H9 (cell line): ENCODE measurements around the gene CACNA1H. TPM values are rescaled to one million over a fixed set of nuclear protein-coding genes. Genes with fewer than 3 reads are reported as not detected.

Experiments
- DNase-seq: peaks from one replicate; pipeline ENCODE4 v3.0.0-alpha.2; 2017
- H2AFZ ChIP-seq: one replicate; pipeline ENCODE4 v1.6.1; 2013; ENCODE audit warnings: mild to moderate bottlenecking, low read length, control low read depth, moderate library complexity
- H2AK5ac ChIP-seq: 2 replicates; pipeline ENCODE4 v1.6.1; 2013; ENCODE audit warnings: low read length, control low read depth, mixed read lengths; ENCODE audit not compliant: insufficient read length
- H2BK120ac ChIP-seq: one replicate; pipeline ENCODE4 v1.6.1; 2013; ENCODE audit warnings: low read depth, mild to moderate bottlenecking, low read length, control low read depth, inconsistent platforms; ENCODE audit not compliant: poor library complexity, severe bottlenecking
- H2BK12ac ChIP-seq: 2 replicates; pipeline ENCODE4 v1.6.1; 2013; ENCODE audit warnings: low read length, control low read depth, mixed read lengths, low read depth; ENCODE audit not compliant: insufficient read length
- H2BK15ac ChIP-seq: 2 replicates; pipeline ENCODE4 v1.6.1; 2013; ENCODE audit warnings: low read depth, low read length, control low read depth
- H2BK20ac ChIP-seq: one replicate; pipeline ENCODE4 v1.6.1; 2013; ENCODE audit warnings: low read depth, mild to moderate bottlenecking, low read length, control low read depth, inconsistent platforms; ENCODE audit not compliant: poor library complexity, severe bottlenecking
- H2BK5ac ChIP-seq: 2 replicates; pipeline ENCODE4 v1.6.1; 2013; ENCODE audit warnings: low read length, control low read depth, mixed read lengths; ENCODE audit not compliant: insufficient read length
- H3K14ac ChIP-seq: 2 replicates; pipeline ENCODE4 v1.6.1; 2013; ENCODE audit warnings: low read length, control low read depth; ENCODE audit not compliant: insufficient read depth
- H3K18ac ChIP-seq: 2 replicates; pipeline ENCODE4 v1.6.1; 2013; ENCODE audit warnings: low read depth, mild to moderate bottlenecking, mixed read lengths, low read length, control low read depth; ENCODE audit not compliant: insufficient read length
- H3K23ac ChIP-seq: 2 replicates; pipeline ENCODE4 v1.6.1; 2013; ENCODE audit warnings: low read length, control low read depth, mixed read lengths, low read depth; ENCODE audit not compliant: insufficient read length
- H3K23me2 ChIP-seq: 2 replicates; pipeline ENCODE4 v1.6.1; 2013; ENCODE audit warnings: low read depth, mild to moderate bottlenecking, mixed read lengths, low read length, control low read depth; ENCODE audit not compliant: insufficient read length, poor library complexity, severe bottlenecking
- H3K27ac ChIP-seq: 2 replicates; pipeline ENCODE4 v1.5.1; 2013; ENCODE audit warnings: low read length, control low read depth, mixed read lengths, low read depth; ENCODE audit not compliant: insufficient read length
- H3K27me3 ChIP-seq: 2 replicates; pipeline ENCODE4 v1.6.1; 2013; ENCODE audit warnings: low read length, control low read depth, inconsistent platforms; ENCODE audit not compliant: insufficient read depth
- H3K4ac ChIP-seq: 2 replicates; pipeline ENCODE4 v1.6.1; 2013; ENCODE audit warnings: low read depth, mild to moderate bottlenecking, control low read depth, inconsistent platforms, low read length, moderate library complexity
- H3K4me1 ChIP-seq: 2 replicates; pipeline ENCODE4 v1.6.1; 2013; ENCODE audit warnings: low read length, control low read depth, inconsistent platforms; ENCODE audit not compliant: insufficient read depth
- H3K4me2 ChIP-seq: 2 replicates; pipeline ENCODE4 v1.6.1; 2013; ENCODE audit warnings: low read length, control low read depth, mixed read lengths; ENCODE audit not compliant: insufficient read length, insufficient read depth
- H3K56ac ChIP-seq: 2 replicates; pipeline ENCODE4 v1.6.1; 2013; ENCODE audit warnings: low read depth, mild to moderate bottlenecking, mixed read lengths, low read length, control low read depth; ENCODE audit not compliant: insufficient read length
- H3K79me1 ChIP-seq: 2 replicates; pipeline ENCODE4 v1.6.1; 2013; ENCODE audit warnings: low read depth, mild to moderate bottlenecking, moderate library complexity, low read length, control low read depth, inconsistent platforms; ENCODE audit not compliant: insufficient read depth, poor library complexity, severe bottlenecking
- H3K79me2 ChIP-seq: 2 replicates; pipeline ENCODE4 v1.6.1; 2013; ENCODE audit warnings: low read length, control low read depth, inconsistent platforms; ENCODE audit not compliant: insufficient read depth
- H3K9ac ChIP-seq: 2 replicates; pipeline ENCODE4 v1.6.1; 2013; ENCODE audit warnings: low read length, control low read depth, mixed read lengths; ENCODE audit not compliant: insufficient read length; ENCODE audit errors: extremely low read depth
- H3K9me3 ChIP-seq: one replicate; pipeline ENCODE4 v1.6.1; 2013; ENCODE audit warnings: low read depth, low read length, inconsistent platforms; ENCODE audit not compliant: control insufficient read depth
- H3T11ph ChIP-seq: one replicate; pipeline ENCODE4 v1.6.1; 2013; ENCODE audit warnings: mild to moderate bottlenecking, low read length, control low read depth, inconsistent platforms
- H4K20me1 ChIP-seq: one replicate; pipeline ENCODE4 v1.6.1; 2013; ENCODE audit not compliant: control insufficient read depth, insufficient read length, insufficient read depth
- H4K5ac ChIP-seq: 2 replicates; pipeline ENCODE4 v1.6.1; 2013; ENCODE audit warnings: low read depth, mild to moderate bottlenecking, mixed read lengths, low read length, control low read depth; ENCODE audit not compliant: insufficient read length
- H4K8ac ChIP-seq: replicated peaks from 2 replicates; pipeline ENCODE4 v1.6.1; 2013; ENCODE audit warnings: low read length, control low read depth, mixed read lengths, low read depth; ENCODE audit not compliant: insufficient read length
- H4K91ac ChIP-seq: 2 replicates; pipeline ENCODE4 v1.6.1; 2013; ENCODE audit warnings: low read depth, mild to moderate bottlenecking, moderate library complexity, mixed read lengths, low read length, control low read depth; ENCODE audit not compliant: insufficient read length
- H3K27ac Mint-ChIP-seq, 3 experiments: 2 replicates in 2 of 3; 3 replicates in 1 of 3; pipeline ENCODE4 v1.8.0; 2020 to 2021; ENCODE audit warnings: mixed read lengths in 3 of 3, mild to moderate bottlenecking in 1 of 3, moderate library complexity in 1 of 3
- H3K27me3 Mint-ChIP-seq: 2 replicates; pipeline ENCODE4 v1.8.0; 2021; ENCODE audit warnings: low read depth, mild to moderate bottlenecking, moderate library complexity, mixed read lengths
- H3K36me3 Mint-ChIP-seq, 3 experiments: 2 replicates in 2 of 3; 3 replicates in 1 of 3; pipeline ENCODE4 v1.8.0; 2020 to 2021; ENCODE audit warnings: low read depth in 3 of 3, mixed read lengths in 3 of 3; ENCODE audit not compliant: insufficient read depth in 1 of 3
- H3K4me1 Mint-ChIP-seq, 2 experiments: 2 replicates each; pipeline ENCODE4 v1.8.0; 2020; ENCODE audit warnings: mixed read lengths in 2 of 2
- H3K4me3 Mint-ChIP-seq, 2 experiments: 2 replicates in 1 of 2; 3 replicates in 1 of 2; pipeline ENCODE4 v1.8.0; 2020 to 2021; ENCODE audit warnings: mild to moderate bottlenecking in 2 of 2, mixed read lengths in 2 of 2, moderate library complexity in 1 of 2
- H3K9me3 Mint-ChIP-seq, 2 experiments: 2 replicates in 1 of 2; 3 replicates in 1 of 2; pipeline ENCODE4 v1.8.0; 2020; ENCODE audit warnings: mild to moderate bottlenecking in 2 of 2, mixed read lengths in 2 of 2, moderate library complexity in 1 of 2
- WGBS: extraction: QIAGEN DNeasy Blood & Tissue Kit; methylation state at CpG from one replicate; pipeline ENCODE4 v1.1.7; 2013; ENCODE audit warnings: missing lambda C conversion rate, low lambda C conversion rate, mixed read lengths; ENCODE audit not compliant: insufficient read length; ENCODE audit errors: extremely low coverage; 5-methylcytosine and 5-hydroxymethylcytosine counted together
- total RNA-seq: library from RNA; stranded (reverse); gene quantifications from 2 replicates; pipeline ENCODE4 v1.2.1, GENCODE V29; 2021
- TF ChIP-seq, protein P1 (sequence below): fragments of 200-600 bp; sonication (generic); conservative IDR thresholded peaks from 3 replicates; pipeline ENCODE4 v1.8.0; 2021; ENCODE audit warnings: antibody characterized with exemption, mild to moderate bottlenecking

The CACNA1H gene
- total RNA-seq, 1 experiment from 2014 or later, result 43.3 TPM

- no peak overlapping the region for H2BK120ac ChIP-seq
- H3K18ac ChIP-seq, result no peak overlapping the region
- H3K27me3 ChIP-seq, result no peaks in the 10 kb centered on the region
- no peaks in the 10 kb centered on the region for H3K4me1 ChIP-seq
- H2AFZ ChIP-seq, result no peak overlapping the region
- Mint-ChIP-seq H3K4me3 (no peak overlapping the region; a peak in 1 of 5 replicates), H3K27me3 (no peaks in the 10 kb centered on the region), H3K9me3 (no peaks in the 10 kb centered on the region), H3K36me3 (peaks cover 0 to 8% (median 7%) of the 10 kb centered on the region in 3 experiments; a peak in 3 of 7 replicates), H3K27ac (peak overlapping the region in 1 of 3 experiments; percentile 44; a peak in 2 of 7 replicates), H3K4me1 (peaks cover 0 to 13% of the 10 kb centered on the region in 2 experiments; a peak in 2 of 4 replicates)
- no peak overlapping the region; the same call in 1 of the 2 replicates for H3K14ac ChIP-seq
- H4K20me1 ChIP-seq, result no peaks in the 10 kb centered on the region
- no peak overlapping the region for H3K4me2 ChIP-seq
- H3K9ac ChIP-seq, result no peak overlapping the region
- no peak overlapping the region for H3K56ac ChIP-seq
- H3K27ac ChIP-seq, result no peak overlapping the region
- no CpG with 5 or more reads among the region's 39 CpGs for WGBS
- H3K79me1 ChIP-seq, result no peaks in the 10 kb centered on the region
- H3K23ac ChIP-seq, result no peak overlapping the region
- H2AK5ac ChIP-seq, result no peak overlapping the region
- H3T11ph ChIP-seq, result no peak overlapping the region
- no peak overlapping the region for H2BK15ac ChIP-seq
- DNase-seq, result no peak
- no peak overlapping the region for H4K5ac ChIP-seq
- H4K91ac ChIP-seq, result no peak overlapping the region
- H2BK5ac ChIP-seq, result no peak overlapping the region
- TF ChIP-seq, protein P1, sequence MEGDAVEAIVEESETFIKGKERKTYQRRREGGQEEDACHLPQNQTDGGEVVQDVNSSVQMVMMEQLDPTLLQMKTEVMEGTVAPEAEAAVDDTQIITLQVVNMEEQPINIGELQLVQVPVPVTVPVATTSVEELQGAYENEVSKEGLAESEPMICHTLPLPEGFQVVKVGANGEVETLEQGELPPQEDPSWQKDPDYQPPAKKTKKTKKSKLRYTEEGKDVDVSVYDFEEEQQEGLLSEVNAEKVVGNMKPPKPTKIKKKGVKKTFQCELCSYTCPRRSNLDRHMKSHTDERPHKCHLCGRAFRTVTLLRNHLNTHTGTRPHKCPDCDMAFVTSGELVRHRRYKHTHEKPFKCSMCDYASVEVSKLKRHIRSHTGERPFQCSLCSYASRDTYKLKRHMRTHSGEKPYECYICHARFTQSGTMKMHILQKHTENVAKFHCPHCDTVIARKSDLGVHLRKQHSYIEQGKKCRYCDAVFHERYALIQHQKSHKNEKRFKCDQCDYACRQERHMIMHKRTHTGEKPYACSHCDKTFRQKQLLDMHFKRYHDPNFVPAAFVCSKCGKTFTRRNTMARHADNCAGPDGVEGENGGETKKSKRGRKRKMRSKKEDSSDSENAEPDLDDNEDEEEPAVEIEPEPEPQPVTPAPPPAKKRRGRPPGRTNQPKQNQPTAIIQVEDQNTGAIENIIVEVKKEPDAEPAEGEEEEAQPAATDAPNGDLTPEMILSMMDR, result peak; percentile 42
- H3K4ac ChIP-seq, result no peak overlapping the region
- no peaks in the 10 kb centered on the region for H3K79me2 ChIP-seq
- H2BK20ac ChIP-seq, result no peak overlapping the region
- H3K23me2 ChIP-seq, result peaks cover 2% of the 10 kb centered on the region
- no peaks in the 10 kb centered on the region for H3K9me3 ChIP-seq
- H4K8ac ChIP-seq, result no peak overlapping the region
- no peak overlapping the region for H2BK12ac ChIP-seq
These were observed 28.8 kb downstream of the CACNA1H start for GRCh38 chr16:1181404-1182315.
